SK-N-SH treated with all-trans-retinoic acid at 6 μM for 48 hours (cell line): ENCODE results near the gene ADGRG6.
A peak's percentile ranks its signal among the peaks of the same experiment; 100 is the strongest.

Experiments
- ATAC-seq: fragments of 200-7000 bp; cut with Tn5 transposase; 3 replicates; pipeline ENCODE4 v1.9.1; 2020; ENCODE audit warnings: mild to moderate bottlenecking, moderate library complexity
- ARNTL ChIP-seq: fragments of 450-650 bp; formaldehyde crosslinking; IDR thresholded peaks from 2 replicates; pipeline ENCODE4 v1.5.0; 2020; ENCODE audit warnings: low read depth, mild to moderate bottlenecking, moderate library complexity, borderline replicate concordance
- BACH2 ChIP-seq: fragments of 250-450 bp; sonication (Bioruptor Pico); IDR thresholded peaks from 2 replicates; pipeline ENCODE4 v1.9.0; 2021; ENCODE audit warnings: mild to moderate bottlenecking, borderline replicate concordance
- CREB5 ChIP-seq: fragments of 250-450 bp; sonication (Bioruptor Pico); IDR thresholded peaks from 2 replicates; pipeline ENCODE4 v1.5.1; 2020; ENCODE audit warnings: low read depth, mild to moderate bottlenecking, moderate library complexity
- CSDC2 ChIP-seq: fragments of 250-450 bp; sonication (Bioruptor Pico); IDR thresholded peaks from 2 replicates; pipeline ENCODE4 v1.5.0; 2020; ENCODE audit warnings: mild to moderate bottlenecking, moderate library complexity
- CSRNP3 ChIP-seq: fragments of 250-450 bp; sonication (Bioruptor Pico); IDR thresholded peaks from 2 replicates; pipeline ENCODE4 v1.5.1; 2021; ENCODE audit warnings: mild to moderate bottlenecking, moderate library complexity
- ESRRG ChIP-seq: fragments of 250-450 bp; sonication (Bioruptor Pico); IDR thresholded peaks from 2 replicates; pipeline ENCODE4 v1.6.1; 2021; ENCODE audit warnings: mild to moderate bottlenecking
- GLIS3 ChIP-seq: fragments of 250-450 bp; sonication (Bioruptor Pico); IDR thresholded peaks from 2 replicates; pipeline ENCODE4 v1.5.0; 2020; ENCODE audit warnings: mild to moderate bottlenecking, moderate library complexity
- ISL1 ChIP-seq: fragments of 250-450 bp; sonication (Bioruptor Pico); IDR thresholded peaks from 2 replicates; pipeline ENCODE4 v2.1.2; 2022; ENCODE audit warnings: mild to moderate bottlenecking, moderate library complexity
- OSR1 ChIP-seq: fragments of 250-450 bp; sonication (Bioruptor Pico); IDR thresholded peaks from 2 replicates; pipeline ENCODE4 v1.8.0; 2022; ENCODE audit warnings: moderate library complexity, mild to moderate bottlenecking, inconsistent platforms
- PPARA ChIP-seq: fragments of 250-450 bp; sonication (Bioruptor Pico); IDR thresholded peaks from 2 replicates; pipeline ENCODE4 v1.5.0; 2020; ENCODE audit warnings: mild to moderate bottlenecking, borderline replicate concordance
- TCF4 ChIP-seq: fragments of 250-450 bp; sonication (Bioruptor Pico); IDR thresholded peaks from 2 replicates; pipeline ENCODE4 v1.8.0; 2021; ENCODE audit warnings: mild to moderate bottlenecking, moderate library complexity, borderline replicate concordance
- TOX ChIP-seq: fragments of 250-450 bp; sonication (Bioruptor Pico); IDR thresholded peaks from 2 replicates; pipeline ENCODE4 v1.8.0; 2021; ENCODE audit warnings: mild to moderate bottlenecking, moderate library complexity, borderline replicate concordance
- TSHZ2 ChIP-seq: fragments of 250-450 bp; sonication (Bioruptor Pico); IDR thresholded peaks from 2 replicates; pipeline ENCODE4 v1.5.0; 2020; ENCODE audit warnings: mild to moderate bottlenecking, moderate library complexity
- ZFP3 ChIP-seq: fragments of 250-450 bp; sonication (Bioruptor Pico); IDR thresholded peaks from 2 replicates; pipeline ENCODE4 v1.5.0; 2020; ENCODE audit warnings: mild to moderate bottlenecking, moderate library complexity
- ZFP30 ChIP-seq: fragments of 450-650 bp; formaldehyde crosslinking; IDR thresholded peaks from 2 replicates; pipeline ENCODE4 v1.5.0; 2022; ENCODE audit warnings: mild to moderate bottlenecking, moderate library complexity
- ZNF565 ChIP-seq: fragments of 450-650 bp; formaldehyde crosslinking; conservative IDR thresholded peaks from 2 replicates; pipeline ENCODE4 v1.5.0; 2020; ENCODE audit warnings: low read depth, mild to moderate bottlenecking, moderate library complexity
- ZNF70 ChIP-seq: fragments of 450-650 bp; formaldehyde crosslinking; IDR thresholded peaks from 2 replicates; pipeline ENCODE4 v1.5.0; 2020; ENCODE audit warnings: mild to moderate bottlenecking, moderate library complexity
- ZNF8 ChIP-seq: fragments of 450-650 bp; formaldehyde crosslinking; IDR thresholded peaks from 2 replicates; pipeline ENCODE4 v1.5.0; 2020; ENCODE audit warnings: mild to moderate bottlenecking, moderate library complexity
- TF ChIP-seq, protein P1 (sequence below): fragments of 250-450 bp; sonication (Bioruptor Pico); IDR thresholded peaks from 2 replicates; pipeline ENCODE4 v1.8.0; 2021; ENCODE audit warnings: low read depth, mild to moderate bottlenecking, moderate library complexity, borderline replicate concordance
- TF ChIP-seq, protein P2 (sequence below): fragments of 250-450 bp; sonication (Bioruptor Pico); IDR thresholded peaks from 2 replicates; pipeline ENCODE4 v1.8.0; 2020; ENCODE audit warnings: mild to moderate bottlenecking, moderate library complexity, borderline replicate concordance

Gene ADGRG6

GRCh38 chr6:142304241-142304640 lies 2.4 kb downstream of the ADGRG6 start:
- no peak for ATAC-seq
- TF ChIP-seq CSRNP3 (CRISPR knock-in tag) (no peak), PPARA (CRISPR knock-in tag) (no peak)

- no peak for TF ChIP-seq ISL1
- no peak for TF ChIP-seq PPARA (CRISPR knock-in tag)
- peak; percentile 9; the same call in 1 of the 3 replicates for ATAC-seq
These were observed 4.9 kb downstream of the ADGRG6 start for GRCh38 chr6:142306736-142307135.

DNA sequence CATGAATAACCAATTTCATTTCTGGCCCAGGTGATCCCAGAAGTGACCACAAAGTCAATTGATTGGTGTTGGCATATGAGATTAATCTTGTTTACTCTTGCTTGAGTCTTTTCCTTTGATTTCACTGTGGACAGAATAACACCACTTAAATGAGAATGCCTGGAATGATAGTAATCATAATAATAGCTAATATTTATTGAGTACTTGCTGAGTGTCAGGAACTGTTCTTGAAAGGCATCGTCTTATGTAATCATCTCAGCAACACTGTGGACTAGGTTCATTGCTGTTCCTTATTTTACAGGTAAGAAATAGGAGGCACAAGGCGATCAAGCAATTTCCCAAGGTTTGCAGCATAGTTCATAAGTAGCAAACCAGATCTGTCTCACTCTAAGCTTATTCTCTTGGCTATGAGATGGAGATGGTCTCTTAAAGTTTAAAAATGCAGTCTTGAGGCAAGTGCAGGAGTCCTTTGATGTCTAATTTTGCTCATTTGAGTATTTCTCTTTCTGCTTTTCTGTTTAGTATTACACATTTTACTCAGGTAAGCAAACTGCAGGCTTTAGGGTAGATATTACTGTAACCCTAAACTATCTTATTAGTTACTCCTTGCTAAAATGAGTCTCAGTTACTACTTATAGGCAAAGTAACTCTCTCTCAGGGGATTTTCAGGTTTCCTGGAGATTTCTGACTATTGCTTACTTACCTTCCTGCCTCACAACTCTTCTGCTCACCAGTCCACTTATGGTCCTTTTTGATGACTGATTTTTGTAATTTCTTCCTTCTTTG lies 6.3 kb downstream of the ADGRG6 start:
- ATAC-seq, result peak; percentile 11

GRCh38 chr6:142309426-142309825 lies 7.6 kb downstream of the ADGRG6 start:
- ATAC-seq, result no peak
- TF ChIP-seq ZFP30 (CRISPR knock-in tag) (no peak), OSR1 (CRISPR knock-in tag) (no peak), ZNF565 (CRISPR knock-in tag) (no peak), ISL1 (no peak), ZNF8 (CRISPR knock-in tag) (no peak)

More for the DNA sequence above, 6.3 kb downstream of the ADGRG6 start:
- no peak for TF ChIP-seq BACH2 (CRISPR knock-in tag)
- TF ChIP-seq ESRRG (CRISPR knock-in tag), result no peak
- no peak for TF ChIP-seq TOX (CRISPR knock-in tag)
- TF ChIP-seq ARNTL (CRISPR knock-in tag), result no peak

DNA sequence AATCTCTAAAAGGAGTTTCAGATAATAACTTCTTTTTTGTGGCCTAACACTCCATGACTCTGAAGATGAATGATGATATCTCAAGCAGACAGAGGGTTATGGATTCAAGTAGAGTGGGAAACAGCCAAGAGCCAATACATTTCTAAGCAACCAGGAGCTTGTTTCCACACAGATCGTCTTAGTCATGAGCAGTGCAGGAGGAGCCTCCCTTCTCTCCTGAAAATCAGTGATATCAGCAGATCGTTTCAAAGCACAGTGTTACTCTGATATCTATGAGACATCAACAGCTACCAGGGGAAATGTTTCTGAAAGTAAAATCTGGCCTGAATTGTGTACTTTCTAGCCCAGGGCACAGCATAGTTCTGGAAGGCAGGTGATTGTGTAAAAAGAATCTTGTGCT lies 11.5 kb downstream of the ADGRG6 start:
- peak; percentile 85 for ATAC-seq

More for the DNA sequence above, 11.5 kb downstream of the ADGRG6 start:
- TF ChIP-seq ARNTL (CRISPR knock-in tag), result no peak
- TF ChIP-seq OSR1 (CRISPR knock-in tag), result no peak
- TF ChIP-seq CSRNP3 (CRISPR knock-in tag), result no peak
- no peak for TF ChIP-seq TCF4 (CRISPR knock-in tag)
- no peak for TF ChIP-seq TOX (CRISPR knock-in tag)
- no peak for TF ChIP-seq CREB5
- TF ChIP-seq ISL1, result no peak
- TF ChIP-seq BACH2 (CRISPR knock-in tag), result no peak
- TF ChIP-seq ESRRG (CRISPR knock-in tag), result no peak
- TF ChIP-seq ZNF565 (CRISPR knock-in tag), result no peak
- no peak for TF ChIP-seq ZFP3 (CRISPR knock-in tag)
- TF ChIP-seq GLIS3 (CRISPR knock-in tag), result no peak
- no peak for TF ChIP-seq TSHZ2 (CRISPR knock-in tag)
- no peak for TF ChIP-seq ZNF8 (CRISPR knock-in tag)
- no peak for TF ChIP-seq ZNF70
- TF ChIP-seq, protein P1, sequence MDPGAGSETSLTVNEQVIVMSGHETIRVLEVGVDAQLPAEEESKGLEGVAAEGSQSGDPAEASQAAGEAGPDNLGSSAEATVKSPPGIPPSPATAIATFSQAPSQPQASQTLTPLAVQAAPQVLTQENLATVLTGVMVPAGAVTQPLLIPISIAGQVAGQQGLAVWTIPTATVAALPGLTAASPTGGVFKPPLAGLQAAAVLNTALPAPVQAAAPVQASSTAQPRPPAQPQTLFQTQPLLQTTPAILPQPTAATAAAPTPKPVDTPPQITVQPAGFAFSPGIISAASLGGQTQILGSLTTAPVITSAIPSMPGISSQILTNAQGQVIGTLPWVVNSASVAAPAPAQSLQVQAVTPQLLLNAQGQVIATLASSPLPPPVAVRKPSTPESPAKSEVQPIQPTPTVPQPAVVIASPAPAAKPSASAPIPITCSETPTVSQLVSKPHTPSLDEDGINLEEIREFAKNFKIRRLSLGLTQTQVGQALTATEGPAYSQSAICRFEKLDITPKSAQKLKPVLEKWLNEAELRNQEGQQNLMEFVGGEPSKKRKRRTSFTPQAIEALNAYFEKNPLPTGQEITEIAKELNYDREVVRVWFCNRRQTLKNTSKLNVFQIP (CRISPR knock-in tag), result no peak
- no peak for TF ChIP-seq CSDC2
- TF ChIP-seq, protein P2, sequence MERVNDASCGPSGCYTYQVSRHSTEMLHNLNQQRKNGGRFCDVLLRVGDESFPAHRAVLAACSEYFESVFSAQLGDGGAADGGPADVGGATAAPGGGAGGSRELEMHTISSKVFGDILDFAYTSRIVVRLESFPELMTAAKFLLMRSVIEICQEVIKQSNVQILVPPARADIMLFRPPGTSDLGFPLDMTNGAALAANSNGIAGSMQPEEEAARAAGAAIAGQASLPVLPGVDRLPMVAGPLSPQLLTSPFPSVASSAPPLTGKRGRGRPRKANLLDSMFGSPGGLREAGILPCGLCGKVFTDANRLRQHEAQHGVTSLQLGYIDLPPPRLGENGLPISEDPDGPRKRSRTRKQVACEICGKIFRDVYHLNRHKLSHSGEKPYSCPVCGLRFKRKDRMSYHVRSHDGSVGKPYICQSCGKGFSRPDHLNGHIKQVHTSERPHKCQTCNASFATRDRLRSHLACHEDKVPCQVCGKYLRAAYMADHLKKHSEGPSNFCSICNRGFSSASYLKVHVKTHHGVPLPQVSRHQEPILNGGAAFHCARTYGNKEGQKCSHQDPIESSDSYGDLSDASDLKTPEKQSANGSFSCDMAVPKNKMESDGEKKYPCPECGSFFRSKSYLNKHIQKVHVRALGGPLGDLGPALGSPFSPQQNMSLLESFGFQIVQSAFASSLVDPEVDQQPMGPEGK (CRISPR knock-in tag), result no peak
